Measurements from ENCODE around the gene MRC2.
"Not testable (repeated sequence)": the region's sequence is repeated elsewhere in the genome, so short reads cannot be mapped to it uniquely, and the experiment has no call there.

MRC2 gene

DNA sequence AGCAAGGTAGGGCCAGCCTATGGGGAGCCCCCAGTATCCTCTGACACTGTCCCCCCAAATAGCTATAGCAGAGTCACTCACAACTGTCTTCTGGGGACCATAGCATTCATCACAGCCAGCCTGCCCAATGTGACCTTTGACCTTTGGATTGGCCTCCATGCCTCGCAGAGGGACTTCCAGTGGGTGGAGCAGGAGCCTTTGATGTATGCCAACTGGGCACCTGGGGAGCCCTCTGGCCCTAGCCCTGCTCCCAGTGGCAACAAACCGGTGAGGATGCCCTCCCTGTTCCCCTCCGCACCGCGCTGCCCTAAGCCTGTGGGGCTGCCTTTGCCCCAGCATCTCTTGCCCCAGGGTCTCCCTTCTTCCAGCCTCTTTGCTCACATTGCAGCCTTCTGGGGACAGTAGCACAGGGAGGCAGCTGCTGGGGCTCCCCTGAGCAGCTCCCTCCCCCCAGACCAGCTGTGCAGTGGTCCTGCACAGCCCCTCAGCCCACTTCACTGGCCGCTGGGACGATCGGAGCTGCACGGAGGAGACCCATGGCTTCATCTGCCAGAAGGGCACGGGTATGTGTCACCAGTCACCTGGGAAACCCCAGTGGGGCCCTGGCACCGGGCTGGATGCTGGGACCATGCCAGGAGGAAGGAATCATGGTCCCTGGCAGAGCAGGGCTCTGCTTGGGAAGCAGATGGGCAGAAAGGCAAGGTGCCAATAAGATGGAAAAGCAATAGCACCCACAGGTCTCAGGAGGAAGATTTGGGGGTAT lies 61.1 kb downstream of the MRC2 start:
- no peak for DNase-seq (ENCODE audit: low spot score)
- TF ChIP-seq, protein P1, sequence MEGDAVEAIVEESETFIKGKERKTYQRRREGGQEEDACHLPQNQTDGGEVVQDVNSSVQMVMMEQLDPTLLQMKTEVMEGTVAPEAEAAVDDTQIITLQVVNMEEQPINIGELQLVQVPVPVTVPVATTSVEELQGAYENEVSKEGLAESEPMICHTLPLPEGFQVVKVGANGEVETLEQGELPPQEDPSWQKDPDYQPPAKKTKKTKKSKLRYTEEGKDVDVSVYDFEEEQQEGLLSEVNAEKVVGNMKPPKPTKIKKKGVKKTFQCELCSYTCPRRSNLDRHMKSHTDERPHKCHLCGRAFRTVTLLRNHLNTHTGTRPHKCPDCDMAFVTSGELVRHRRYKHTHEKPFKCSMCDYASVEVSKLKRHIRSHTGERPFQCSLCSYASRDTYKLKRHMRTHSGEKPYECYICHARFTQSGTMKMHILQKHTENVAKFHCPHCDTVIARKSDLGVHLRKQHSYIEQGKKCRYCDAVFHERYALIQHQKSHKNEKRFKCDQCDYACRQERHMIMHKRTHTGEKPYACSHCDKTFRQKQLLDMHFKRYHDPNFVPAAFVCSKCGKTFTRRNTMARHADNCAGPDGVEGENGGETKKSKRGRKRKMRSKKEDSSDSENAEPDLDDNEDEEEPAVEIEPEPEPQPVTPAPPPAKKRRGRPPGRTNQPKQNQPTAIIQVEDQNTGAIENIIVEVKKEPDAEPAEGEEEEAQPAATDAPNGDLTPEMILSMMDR (IDR thresholded peaks at IDR 0.05; ENCODE audit: borderline replicate concordance, control extremely low read depth, extremely low read depth, insufficient read depth, missing control alignments), result no peak
- in situ Hi-C loops (cut with MboI; ENCODE audit: low sequenced_read_pairs, unreplicated experiment), result loop anchor here (25.0 kb wide), 1 partner anchor 724 kb away; no protein-coding TSS in a partner anchor

DNA sequence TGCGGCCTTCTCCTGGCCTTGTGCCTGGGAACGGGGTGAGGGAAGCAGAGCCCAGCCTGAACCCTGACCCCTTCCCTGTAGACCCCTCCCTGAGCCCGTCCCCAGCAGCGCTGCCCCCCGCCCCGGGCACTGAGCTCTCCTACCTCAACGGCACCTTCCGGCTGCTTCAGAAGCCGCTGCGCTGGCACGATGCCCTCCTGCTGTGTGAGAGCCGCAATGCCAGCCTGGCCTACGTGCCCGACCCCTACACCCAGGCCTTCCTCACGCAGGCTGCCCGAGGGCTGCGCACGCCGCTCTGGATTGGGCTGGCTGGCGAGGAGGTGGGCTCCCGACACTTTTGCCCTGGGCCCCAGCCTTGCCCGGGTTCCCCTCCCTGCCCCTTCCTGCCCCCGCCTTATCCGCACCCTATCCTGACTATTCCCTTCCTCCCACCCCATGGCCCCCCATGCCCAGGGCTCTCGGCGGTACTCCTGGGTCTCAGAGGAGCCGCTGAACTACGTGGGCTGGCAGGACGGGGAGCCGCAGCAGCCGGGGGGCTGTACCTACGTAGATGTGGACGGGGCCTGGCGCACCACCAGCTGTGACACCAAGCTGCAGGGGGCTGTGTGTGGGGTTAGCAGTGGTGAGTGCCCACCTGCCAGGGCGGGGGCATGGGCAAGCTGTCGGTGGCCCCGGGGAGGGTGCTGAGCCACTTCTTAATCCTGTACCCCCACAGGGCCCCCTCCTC lies 62.1 kb downstream of the MRC2 start:
- TF ChIP-seq, protein P1 (IDR thresholded peaks at IDR 0.05; ENCODE audit: borderline replicate concordance, control extremely low read depth, extremely low read depth, insufficient read depth, missing control alignments), result no peak
- in situ Hi-C loops (cut with MboI; ENCODE audit: low sequenced_read_pairs, unreplicated experiment), result loop anchor here (25.0 kb wide), 1 partner anchor 723 kb away; no protein-coding TSS in a partner anchor
- DNase-seq (ENCODE audit: low spot score), result no peak

DNA sequence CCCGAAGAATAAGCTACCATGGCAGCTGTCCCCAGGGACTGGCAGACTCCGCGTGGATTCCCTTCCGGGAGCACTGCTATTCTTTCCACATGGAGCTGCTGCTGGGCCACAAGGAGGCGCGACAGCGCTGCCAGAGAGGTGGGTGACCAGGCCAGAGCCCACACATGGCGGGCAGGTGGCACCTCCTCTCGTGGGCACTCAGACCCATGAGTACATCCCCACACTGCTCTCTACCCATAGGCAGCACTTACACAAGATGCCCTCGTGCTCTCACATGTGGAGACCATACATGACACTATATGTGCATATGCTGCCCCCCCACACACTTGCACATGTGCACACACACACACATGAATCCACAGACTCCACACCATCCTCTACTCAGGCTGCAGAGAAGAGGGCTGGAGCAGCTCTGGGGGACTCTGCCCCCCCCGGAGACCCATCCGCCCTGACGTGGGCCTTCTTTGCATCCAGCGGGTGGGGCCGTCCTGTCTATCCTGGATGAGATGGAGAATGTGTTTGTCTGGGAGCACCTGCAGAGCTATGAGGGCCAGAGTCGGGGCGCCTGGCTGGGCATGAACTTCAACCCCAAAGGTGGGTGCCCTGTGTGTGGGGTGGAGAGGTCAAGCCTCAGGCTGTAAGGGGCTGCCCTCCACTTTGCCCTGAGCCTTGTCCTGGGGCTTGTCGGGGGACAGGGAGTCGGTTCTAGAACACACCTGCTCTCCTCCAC lies 62.9 kb downstream of the MRC2 start:
- TF ChIP-seq, protein P1 (IDR thresholded peaks at IDR 0.05; ENCODE audit: borderline replicate concordance, control extremely low read depth, extremely low read depth, insufficient read depth, missing control alignments), result no peak
- in situ Hi-C loops (cut with MboI; ENCODE audit: low sequenced_read_pairs, unreplicated experiment), result loop anchor here (25.0 kb wide), 1 partner anchor 722 kb away; no protein-coding TSS in a partner anchor
- no peak for DNase-seq (ENCODE audit: low spot score)

DNA sequence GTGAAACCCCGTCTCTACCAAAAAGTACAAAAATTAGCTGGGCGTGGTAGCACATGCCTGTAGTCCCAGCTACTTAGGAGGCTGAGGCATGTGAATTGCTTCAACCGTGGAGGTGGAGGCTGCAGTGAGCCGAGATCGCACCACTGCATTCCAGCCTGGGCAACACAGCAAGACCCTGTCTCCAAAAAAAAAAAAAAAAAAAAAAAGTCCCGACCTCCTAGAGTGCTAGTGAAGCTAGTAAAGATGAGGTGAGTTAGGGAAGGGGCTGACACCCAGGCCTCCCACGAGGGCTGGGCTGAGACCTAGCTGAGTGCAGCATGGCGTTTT lies 64.1 kb downstream of the MRC2 start:
- DNase-seq (ENCODE audit: low spot score), result not testable (repeated sequence)
- in situ Hi-C loops (cut with MboI; ENCODE audit: low sequenced_read_pairs, unreplicated experiment), result loop anchor here (25.0 kb wide), 1 partner anchor 721 kb away; no protein-coding TSS in a partner anchor

DNA sequence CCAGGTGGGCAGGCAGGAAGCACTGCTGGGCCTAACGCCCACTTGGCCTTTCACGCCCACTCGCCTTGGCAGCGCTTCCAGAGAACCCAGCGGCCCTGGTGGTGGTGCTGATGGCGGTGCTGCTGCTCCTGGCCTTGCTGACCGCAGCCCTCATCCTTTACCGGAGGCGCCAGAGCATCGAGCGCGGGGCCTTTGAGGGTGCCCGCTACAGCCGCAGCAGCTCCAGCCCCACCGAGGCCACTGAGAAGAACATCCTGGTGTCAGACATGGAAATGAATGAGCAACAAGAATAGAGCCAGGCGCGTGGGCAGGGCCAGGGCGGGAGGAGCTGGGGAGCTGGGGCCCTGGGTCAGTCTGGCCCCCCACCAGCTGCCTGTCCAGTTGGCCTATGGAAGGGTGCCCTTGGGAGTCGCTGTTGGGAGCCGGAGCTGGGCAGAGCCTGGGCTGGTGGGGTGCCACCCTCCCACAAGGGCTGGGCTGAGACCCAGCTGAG lies 64.7 kb downstream of the MRC2 start:
- TF ChIP-seq, protein P1 (IDR thresholded peaks at IDR 0.05; ENCODE audit: borderline replicate concordance, control extremely low read depth, extremely low read depth, insufficient read depth, missing control alignments), result no peak
- in situ Hi-C loops (cut with MboI; ENCODE audit: low sequenced_read_pairs, unreplicated experiment), result loop anchor here (25.0 kb wide), 1 partner anchor 720 kb away; no protein-coding TSS in a partner anchor
- DNase-seq (ENCODE audit: low spot score), result no peak

DNA sequence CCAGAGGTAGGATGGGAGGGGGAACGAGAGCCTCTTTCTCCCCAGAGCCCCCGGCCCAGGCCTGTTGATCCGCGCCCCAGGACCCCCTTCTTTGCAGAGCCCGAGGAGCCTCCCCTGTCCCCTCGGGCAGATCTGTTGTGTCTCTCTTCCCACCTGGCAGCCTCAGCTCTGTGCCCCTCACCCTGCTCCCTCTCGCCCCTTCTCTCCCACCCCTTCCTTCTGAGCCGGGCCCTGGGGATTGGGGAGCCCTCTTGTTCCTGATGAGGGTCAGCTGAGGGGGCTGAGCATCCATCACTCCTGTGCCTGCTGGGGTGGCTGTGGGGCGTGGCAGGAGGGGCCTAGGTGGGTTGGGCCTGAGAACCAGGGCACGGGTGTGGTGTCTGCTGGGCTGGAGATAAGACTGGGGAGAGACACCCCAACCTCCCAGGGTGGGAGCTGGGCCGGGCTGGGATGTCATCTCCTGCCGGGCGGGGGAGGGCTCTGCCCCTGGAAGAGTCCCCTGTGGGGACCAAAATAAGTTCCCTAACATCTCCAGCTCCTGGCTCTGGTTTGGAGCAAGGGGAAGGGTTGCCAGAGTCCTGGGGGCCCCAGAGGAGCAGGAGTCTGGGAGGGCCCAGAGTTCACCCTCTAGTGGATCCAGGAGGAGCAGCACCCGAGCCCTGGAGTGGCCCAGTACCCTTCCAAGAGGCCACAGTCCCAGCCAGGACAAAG lies 65.4 kb downstream of the MRC2 start:
- in situ Hi-C loops (cut with MboI; ENCODE audit: low sequenced_read_pairs, unreplicated experiment), result loop anchor here (25.0 kb wide), 1 partner anchor 719 kb away; no protein-coding TSS in a partner anchor
- DNase-seq (ENCODE audit: low spot score), result no peak
- TF ChIP-seq, protein P1 (IDR thresholded peaks at IDR 0.05; ENCODE audit: borderline replicate concordance, control extremely low read depth, extremely low read depth, insufficient read depth, missing control alignments), result peak; percentile 4

Measured in GM13976 (cell line).